Ovary (tissue), 3 donors: ENCODE results near the gene SHMT2.

Experiments used
- EP300 ChIP-seq: sonication (generic); formaldehyde crosslinking; IDR thresholded peaks from one replicate; pipeline ENCODE4 v1.6.1; 2017; ENCODE audit warnings: antibody characterized with exemption
- TF ChIP-seq, protein P1 (sequence below), 3 donors: fragments of 450-650 bp in 2 of 3; fragments of 200-600 bp in 1 of 3; IDR thresholded peaks; one replicate each; pipeline versions ENCODE4 v1.5.1 to v1.8.0; 2016 to 2022; ENCODE audit warnings: antibody characterized with exemption in 3 of 3, mild to moderate bottlenecking in 1 of 3
- donor health status: DM: no; HTN: no; CAD: no.

DNA sequence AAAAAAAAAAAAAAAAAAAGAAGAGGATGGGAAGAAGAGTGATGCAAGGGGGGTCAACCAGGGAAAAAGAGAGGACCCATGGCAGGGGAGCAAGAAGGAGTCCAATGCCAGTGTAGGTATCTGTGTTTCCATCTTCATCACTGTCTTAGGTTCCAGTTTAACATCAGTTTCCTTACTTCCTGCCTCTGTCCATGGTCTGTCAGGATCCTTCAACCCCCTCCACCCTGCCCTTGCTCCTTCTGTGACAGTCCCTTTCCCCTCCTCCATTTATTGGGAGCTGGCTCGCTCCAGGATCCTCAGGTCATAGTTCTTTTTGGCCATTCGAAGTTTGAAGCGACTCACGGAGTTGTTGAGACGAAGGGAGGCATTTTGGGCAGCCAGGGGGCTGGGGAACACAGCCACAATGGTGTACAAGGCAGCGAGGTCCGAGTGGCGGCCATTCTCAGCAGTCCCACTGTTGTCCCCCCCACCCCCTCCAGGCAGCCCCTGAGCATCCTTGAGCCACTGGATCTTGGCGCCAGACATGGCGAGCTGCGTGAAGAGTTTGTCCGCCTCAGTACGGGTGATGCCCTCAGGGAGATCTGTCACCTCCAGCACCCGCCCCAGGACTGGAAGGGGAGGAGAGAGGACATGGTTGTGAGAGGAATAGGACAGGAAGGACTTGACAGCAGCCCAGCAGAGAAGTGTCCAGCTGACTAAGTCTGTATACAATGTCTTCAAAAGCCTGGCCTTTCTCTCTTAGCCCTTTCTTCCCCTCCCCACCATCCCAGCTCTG is 25.2 kb downstream of the SHMT2 start:
- TF ChIP-seq, protein P1, sequence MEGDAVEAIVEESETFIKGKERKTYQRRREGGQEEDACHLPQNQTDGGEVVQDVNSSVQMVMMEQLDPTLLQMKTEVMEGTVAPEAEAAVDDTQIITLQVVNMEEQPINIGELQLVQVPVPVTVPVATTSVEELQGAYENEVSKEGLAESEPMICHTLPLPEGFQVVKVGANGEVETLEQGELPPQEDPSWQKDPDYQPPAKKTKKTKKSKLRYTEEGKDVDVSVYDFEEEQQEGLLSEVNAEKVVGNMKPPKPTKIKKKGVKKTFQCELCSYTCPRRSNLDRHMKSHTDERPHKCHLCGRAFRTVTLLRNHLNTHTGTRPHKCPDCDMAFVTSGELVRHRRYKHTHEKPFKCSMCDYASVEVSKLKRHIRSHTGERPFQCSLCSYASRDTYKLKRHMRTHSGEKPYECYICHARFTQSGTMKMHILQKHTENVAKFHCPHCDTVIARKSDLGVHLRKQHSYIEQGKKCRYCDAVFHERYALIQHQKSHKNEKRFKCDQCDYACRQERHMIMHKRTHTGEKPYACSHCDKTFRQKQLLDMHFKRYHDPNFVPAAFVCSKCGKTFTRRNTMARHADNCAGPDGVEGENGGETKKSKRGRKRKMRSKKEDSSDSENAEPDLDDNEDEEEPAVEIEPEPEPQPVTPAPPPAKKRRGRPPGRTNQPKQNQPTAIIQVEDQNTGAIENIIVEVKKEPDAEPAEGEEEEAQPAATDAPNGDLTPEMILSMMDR (IDR thresholded peaks at IDR 0.05) = no peak
- TF ChIP-seq EP300 = no peak
